HG02981 (cell line): Measurements from ENCODE around the gene HEATR3.

ENCODE experiments used
- ATAC-seq: cut with Tn5 transposase; IDR thresholded peaks from one replicate; pipeline ENCODE4 v1.9.1; 2021; ENCODE audit warnings: mild to moderate bottlenecking, moderate library complexity; ENCODE audit not compliant: unreplicated experiment

HEATR3 gene

GRCh38 chr16:50056226-50056625 is 9.5 kb upstream of the HEATR3 start:
- ATAC-seq, result no peak

- ATAC-seq, result no peak
These were observed 7.5 kb upstream of the HEATR3 start for GRCh38 chr16:50058091-50058771.

GRCh38 chr16:50059111-50059510 is 6.7 kb upstream of the HEATR3 start:
- no peak for ATAC-seq

GRCh38 chr16:50059669-50060068 is 6.1 kb upstream of the HEATR3 start:
- no peak for ATAC-seq

- ATAC-seq, result no peak
These were observed 4.4 kb upstream of the HEATR3 start for GRCh38 chr16:50061326-50061725.

GRCh38 chr16:50065241-50065623 is 538 bp upstream of the HEATR3 start:
- ATAC-seq, result no peak

GRCh38 chr16:50066482-50067289 is 916 bp downstream of the HEATR3 start:
- no peak for ATAC-seq

- peak; percentile 37 for ATAC-seq
These were observed 1.6 kb downstream of the HEATR3 start for GRCh38 chr16:50067290-50067853.

GRCh38 chr16:50068550-50068949 is 2.8 kb downstream of the HEATR3 start:
- ATAC-seq, result no peak

- ATAC-seq, result no peak
These were observed 3.3 kb downstream of the HEATR3 start for GRCh38 chr16:50069060-50069459.

GRCh38 chr16:50071075-50071671 is 5.4 kb downstream of the HEATR3 start:
- no peak for ATAC-seq

- no peak for ATAC-seq
These were observed 7.0 kb downstream of the HEATR3 start for GRCh38 chr16:50072730-50073129.

GRCh38 chr16:50079397-50080140 is 13.8 kb downstream of the HEATR3 start:
- no peak for ATAC-seq

- ATAC-seq, result no peak
These were observed 15.8 kb downstream of the HEATR3 start for GRCh38 chr16:50081428-50082018.

- ATAC-seq, result no peak
These were observed 18.2 kb downstream of the HEATR3 start for GRCh38 chr16:50083996-50084395.

- ATAC-seq, result no peak
These were observed 20.4 kb downstream of the HEATR3 start for GRCh38 chr16:50086176-50086575.

GRCh38 chr16:50088302-50088701 is 22.5 kb downstream of the HEATR3 start:
- no peak for ATAC-seq

- ATAC-seq, result no peak
These were observed 27.1 kb downstream of the HEATR3 start for GRCh38 chr16:50092891-50093290.

GRCh38 chr16:50093607-50094539 is 28.1 kb downstream of the HEATR3 start:
- ATAC-seq, result no peak
